Liver (tissue), 9 donors: ENCODE data around the gene PTPRN2. TPM values are rescaled to one million over a fixed set of nuclear protein-coding genes. Genes with fewer than 3 reads are reported as not detected.

Source experiments
- DNase-seq: peaks from one replicate; pipeline ENCODE4 v3.0.0-alpha.2; 2017; ENCODE audit warnings: low spot score
- H3K27ac ChIP-seq, 2 donors: one replicate each; pipeline ENCODE4 v1.7.0; 2013; ENCODE audit warnings: inconsistent platforms in 2 of 2, low read length in 2 of 2, control low read depth in 1 of 2, low read depth in 1 of 2, mild to moderate bottlenecking in 1 of 2
- H3K27me3 ChIP-seq, 4 donors: one replicate each; pipeline versions ENCODE4 v1.6.1 to v1.7.0; 2013; ENCODE audit warnings: low read length in 3 of 4, inconsistent platforms in 1 of 4, mild to moderate bottlenecking in 1 of 4, moderate library complexity in 1 of 4; ENCODE audit not compliant: control insufficient read depth in 4 of 4, insufficient read depth in 4 of 4
- H3K36me3 ChIP-seq, 4 donors: one replicate each; pipeline versions ENCODE4 v1.6.1 to v1.7.0; 2013; ENCODE audit warnings: low read length in 3 of 4, mild to moderate bottlenecking in 3 of 4, low read depth in 1 of 4, moderate library complexity in 1 of 4; ENCODE audit not compliant: control insufficient read depth in 4 of 4, insufficient read depth in 3 of 4
- H3K4me1 ChIP-seq, 4 donors: one replicate each; pipeline versions ENCODE4 v1.6.1 to v1.7.0; 2013; ENCODE audit warnings: low read length in 3 of 4, mild to moderate bottlenecking in 3 of 4, moderate library complexity in 1 of 4; ENCODE audit not compliant: control insufficient read depth in 4 of 4, insufficient read depth in 4 of 4
- H3K4me3 ChIP-seq, 3 donors: one replicate each; pipeline versions ENCODE4 v1.6.1 to v1.7.0; 2013; ENCODE audit warnings: low read length in 3 of 3, control low read depth in 1 of 3, low read depth in 1 of 3, mild to moderate bottlenecking in 1 of 3
- H3K9ac ChIP-seq, 2 donors: one replicate each; pipeline ENCODE4 v1.7.0; 2013; ENCODE audit warnings: low read length in 2 of 2, mild to moderate bottlenecking in 2 of 2, moderate library complexity in 2 of 2, control low read depth in 1 of 2, low read depth in 1 of 2
- H3K9me3 ChIP-seq, 4 donors: one replicate each; pipeline versions ENCODE4 v1.6.1 to v1.7.0; 2013; ENCODE audit warnings: low read length in 3 of 4; ENCODE audit not compliant: control insufficient read depth in 4 of 4
- ATF3 ChIP-seq: IDR thresholded peaks from 2 replicates; pipeline ENCODE4 v1.6.1; 2016; ENCODE audit warnings: antibody characterized with exemption
- CTCF ChIP-seq: fragments of 150-350 bp; IDR thresholded peaks from 2 replicates; pipeline ENCODE4 v1.5.1; 2017; ENCODE audit warnings: improper control_type of control experiment, low read depth, low read length; ENCODE audit not compliant: missing input control
- EGR1 ChIP-seq, 2 donors: IDR thresholded peaks; 2 replicates each; pipeline ENCODE4 v1.6.1; 2016 to 2018; ENCODE audit warnings: antibody characterized with exemption in 2 of 2, low read depth in 2 of 2
- FOXA1 ChIP-seq: IDR thresholded peaks from 2 replicates; pipeline ENCODE4 v1.6.1; 2016; ENCODE audit warnings: antibody characterized with exemption
- FOXA2 ChIP-seq: IDR thresholded peaks from 2 replicates; pipeline ENCODE4 v1.6.1; 2016; ENCODE audit warnings: antibody characterized with exemption
- GABPA ChIP-seq, 2 donors: IDR thresholded peaks in 1 of 2; conservative IDR thresholded peaks in 1 of 2; 2 replicates each; pipeline ENCODE4 v1.6.1; 2016; ENCODE audit warnings: antibody characterized with exemption in 2 of 2, mild to moderate bottlenecking in 1 of 2, moderate library complexity in 1 of 2
- HNF4A ChIP-seq, 2 donors: conservative IDR thresholded peaks; 2 replicates each; pipeline ENCODE4 v1.6.1; 2016; ENCODE audit warnings: antibody characterized with exemption in 2 of 2, mild to moderate bottlenecking in 2 of 2
- HNF4G ChIP-seq: IDR thresholded peaks from 2 replicates; pipeline ENCODE4 v1.6.1; 2016; ENCODE audit warnings: antibody characterized with exemption
- JUND ChIP-seq, 2 donors: IDR thresholded peaks; 2 replicates each; pipeline ENCODE4 v1.6.1; 2016; ENCODE audit warnings: antibody characterized with exemption in 2 of 2
- MAX ChIP-seq: IDR thresholded peaks from 2 replicates; pipeline ENCODE4 v1.6.1; 2016; ENCODE audit warnings: antibody characterized with exemption
- NR2F2 ChIP-seq: IDR thresholded peaks from 2 replicates; pipeline ENCODE4 v1.6.1; 2016; ENCODE audit warnings: antibody characterized with exemption
- RAD21 ChIP-seq, 2 donors: IDR thresholded peaks; 2 replicates each; pipeline ENCODE4 v1.6.1; 2016; ENCODE audit warnings: antibody characterized with exemption in 2 of 2, mild to moderate bottlenecking in 2 of 2
- REST ChIP-seq: IDR thresholded peaks from 2 replicates; pipeline ENCODE4 v1.6.1; 2016; ENCODE audit warnings: antibody characterized with exemption, mild to moderate bottlenecking
- RXRA ChIP-seq, 2 donors: IDR thresholded peaks; 2 replicates each; pipeline ENCODE4 v1.6.1; 2017 to 2018; ENCODE audit warnings: antibody characterized with exemption in 2 of 2, mild to moderate bottlenecking in 1 of 2
- SP1 ChIP-seq: IDR thresholded peaks from 2 replicates; pipeline ENCODE4 v1.6.1; 2018; ENCODE audit warnings: antibody characterized with exemption, mild to moderate bottlenecking
- TAF1 ChIP-seq: conservative IDR thresholded peaks from 2 replicates; pipeline ENCODE4 v1.6.1; 2016; ENCODE audit warnings: antibody characterized with exemption, mild to moderate bottlenecking
- YY1 ChIP-seq: IDR thresholded peaks from 2 replicates; pipeline ENCODE4 v1.6.1; 2016; ENCODE audit warnings: antibody characterized with exemption, mild to moderate bottlenecking
- ZBTB33 ChIP-seq: IDR thresholded peaks from 2 replicates; pipeline ENCODE4 v1.6.1; 2016; ENCODE audit warnings: antibody characterized with exemption
- WGBS: extraction: QIAGEN DNeasy Blood & Tissue Kit; methylation state at CpG from one replicate; pipeline ENCODE4 v1.1.7; 2013; 5-methylcytosine and 5-hydroxymethylcytosine counted together
- polyA plus RNA-seq, 2 donors: library from polyadenylated mRNA; stranded (reverse) in 1 of 2; unstranded in 1 of 2; fragments of 200-250 nt in 1 of 2; fragments of >200 nt in 1 of 2; fragmentation: Nextera tagmentation in 1 of 2; extraction: Ambion mirVana in 1 of 2; gene quantifications; one replicate each; pipeline versions ENCODE4 v1.2.1 to v1.2.3, GENCODE V29; 2013 to 2015
- total RNA-seq, 2 donors: library from RNA; depleted of rRNA; stranded (reverse); fragments of >200 nt; gene quantifications; one replicate each; pipeline ENCODE4 v1.2.3, GENCODE V29; 2014
- donor health status: healthy.
- donor health status: healthy.
- donor health status: healthy.
- donor health status: healthy.
- donor health status: healthy.

Gene PTPRN2
- total and polyA plus RNA-seq, 4 donors = 0.75 to 1.9 (median 1.1) TPM

- H3K4me3 ChIP-seq = no peak overlapping the region
- WGBS = 82% methylated on average over 39 of the region's 39 CpGs
- DNase-seq = no peak
- H3K27me3 ChIP-seq = no peaks in the 10 kb centered on the region
- no peak overlapping the region for H3K9ac ChIP-seq
- no peaks in the 10 kb centered on the region for H3K9me3 ChIP-seq
- H3K27ac ChIP-seq = no peak overlapping the region
- TF ChIP-seq TAF1 = no peak
- no peak for TF ChIP-seq NR2F2
- no peak for TF ChIP-seq JUND (IDR thresholded peaks at IDR 0.05)
- H3K4me1 ChIP-seq = no peaks in the 10 kb centered on the region
- no peaks in the 10 kb centered on the region for H3K36me3 ChIP-seq
Observed at GRCh38 chr7:157793973-157794745, 793.5 kb downstream of the PTPRN2 start.

GRCh38 chr7:157793087-157793353 is 794.6 kb downstream of the PTPRN2 start:
- Histone ChIP-seq H3K27ac (no peak overlapping the region), H3K4me1 (no peaks in the 10 kb centered on the region), H3K9ac (no peak overlapping the region), H3K36me3 (no peaks in the 10 kb centered on the region), H3K9me3 (no peaks in the 10 kb centered on the region), H3K4me3 (no peak overlapping the region), H3K27me3 (no peaks in the 10 kb centered on the region)
- 59% methylated on average over 10 of the region's 10 CpGs for WGBS
- TF ChIP-seq FOXA1 (no peak), RXRA (IDR thresholded peaks at IDR 0.05) (no peak), TAF1 (no peak), ATF3 (no peak), HNF4A (conservative IDR thresholded peaks at IDR 0.05) (no peak), MAX (no peak), RAD21 (IDR thresholded peaks at IDR 0.05) (no peak)
- DNase-seq = no peak

- no peaks in the 10 kb centered on the region for H3K9me3 ChIP-seq
- no peaks in the 10 kb centered on the region for H3K36me3 ChIP-seq
- no peak for DNase-seq
- H3K9ac ChIP-seq = no peak overlapping the region
- TF ChIP-seq ZBTB33 (no peak), ATF3 (no peak), FOXA1 (no peak), EGR1 (IDR thresholded peaks at IDR 0.05; ENCODE audit: low read depth in 2 of 2) (no peak), HNF4G (no peak), REST (no peak), RAD21 (IDR thresholded peaks at IDR 0.05) (no peak), MAX (no peak), NR2F2 (no peak), TAF1 (no peak), SP1 (no peak), JUND (IDR thresholded peaks at IDR 0.05) (no peak), YY1 (no peak), FOXA2 (no peak), GABPA (IDR thresholded peaks at IDR 0.05 in 1 of 2, conservative IDR thresholded peaks at IDR 0.05 in 1 of 2) (no peak), CTCF (no peak)
- H3K27me3 ChIP-seq = no peaks in the 10 kb centered on the region
- no peak overlapping the region for H3K27ac ChIP-seq
- no peaks in the 10 kb centered on the region for H3K4me1 ChIP-seq
- WGBS = 84% methylated on average over 35 of the region's 35 CpGs
- H3K4me3 ChIP-seq = no peak overlapping the region
Observed at GRCh38 chr7:157792241-157793086, 795.2 kb downstream of the PTPRN2 start.
